ENCODE results near the gene NSG2. TPM values are rescaled to one million over a fixed set of nuclear protein-coding genes. Genes with fewer than 3 reads are reported as not detected.

The NSG2 gene
- polyA plus RNA-seq, 1 donor from 2014 or later, result not detected

DNA sequence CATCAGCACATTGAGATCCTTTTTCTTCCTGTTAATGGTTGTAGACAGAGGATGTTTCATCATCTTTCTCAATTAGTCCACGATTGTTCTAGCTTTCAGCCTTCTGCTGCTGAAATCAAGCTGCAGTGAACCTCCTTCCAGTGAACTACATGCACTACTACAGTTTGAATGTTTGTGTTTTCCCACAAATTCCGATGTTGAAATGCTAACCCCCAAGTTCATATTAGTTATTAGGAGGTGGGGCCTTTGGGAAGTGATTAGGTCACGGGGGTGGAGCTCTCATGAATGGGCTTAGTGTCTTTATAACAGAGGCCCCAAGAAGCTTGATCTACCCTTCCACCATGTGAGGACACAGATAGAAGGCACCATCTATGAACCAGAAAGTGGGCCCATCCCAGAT, 32.9 kb downstream of the NSG2 start:
- H3K27ac Mint-ChIP-seq, result no peak overlapping the region
- H3K9me3 Mint-ChIP-seq, result peaks cover 0 to 2% (median 0%) of the 10 kb centered on the region in 3 donors
- peaks cover 0 to 2% (median 0%) of the 10 kb centered on the region in 3 donors for H3K4me1 Mint-ChIP-seq
- H3K27me3 Mint-ChIP-seq, result peaks cover 4% of the 10 kb centered on the region
- H3K4me3 Mint-ChIP-seq, result no peak overlapping the region
- H3K36me3 Mint-ChIP-seq, result peaks cover 1% of the 10 kb centered on the region

DNA sequence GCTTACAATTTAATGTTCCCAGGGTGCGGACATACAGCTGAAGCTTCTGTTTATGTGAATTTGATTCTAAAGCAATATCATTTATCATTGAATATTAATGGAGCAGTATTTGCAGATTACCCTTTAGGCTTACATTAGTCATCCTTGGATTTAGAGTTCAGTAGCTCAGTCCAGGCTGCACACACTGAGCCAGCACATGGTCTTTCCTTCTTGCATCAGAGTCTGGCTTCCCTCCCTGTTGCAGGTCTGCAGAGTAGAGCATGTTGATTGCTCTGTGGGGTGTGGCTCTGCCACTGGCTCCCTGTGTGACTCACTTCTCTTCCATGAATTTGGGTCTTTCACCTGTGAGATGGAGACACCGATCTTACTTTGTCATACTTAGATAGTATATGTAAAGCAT, 36.8 kb downstream of the NSG2 start:
- H3K36me3 Mint-ChIP-seq, result peaks cover 1% of the 10 kb centered on the region
- no peak overlapping the region for H3K4me3 Mint-ChIP-seq
- peaks cover 0 to 4% (median 2%) of the 10 kb centered on the region in 3 donors for H3K4me1 Mint-ChIP-seq
- no peak overlapping the region for H3K27ac Mint-ChIP-seq
- peaks cover 0 to 2% (median 0%) of the 10 kb centered on the region in 3 donors for H3K9me3 Mint-ChIP-seq
- H3K27me3 Mint-ChIP-seq, result peaks cover 3% of the 10 kb centered on the region

GRCh38 chr5:174083056-174083827, 37.7 kb downstream of the NSG2 start:
- peaks cover 3% of the 10 kb centered on the region for H3K27me3 Mint-ChIP-seq

DNA sequence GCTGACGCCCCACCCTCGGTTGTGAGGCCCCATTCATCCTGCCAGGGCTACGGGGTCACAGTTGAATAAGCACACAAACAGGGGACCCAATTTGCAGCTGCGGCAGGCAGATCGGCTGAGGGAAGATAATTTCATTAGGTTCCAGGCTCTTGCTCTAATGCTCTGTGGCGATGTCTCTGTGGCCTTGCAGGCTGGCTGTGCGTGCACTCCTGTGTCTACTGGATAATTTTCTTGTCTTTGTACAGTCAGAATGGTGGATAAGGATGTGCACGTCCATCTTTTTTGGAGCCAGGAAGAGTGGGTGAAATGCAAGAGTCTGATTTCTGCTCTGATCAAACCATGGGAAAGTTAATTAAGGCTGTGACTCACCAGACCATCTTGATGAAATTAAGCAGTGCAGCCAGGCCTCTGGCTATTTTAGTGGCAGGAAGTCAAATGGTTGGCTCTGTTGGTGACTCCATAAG, 39.2 kb downstream of the NSG2 start:
- Mint-ChIP-seq H3K4me1 (peaks cover 0 to 4% (median 0%) of the 10 kb centered on the region in 3 donors), H3K27ac (no peak overlapping the region), H3K36me3 (peaks cover 1% of the 10 kb centered on the region), H3K27me3 (peaks cover 3% of the 10 kb centered on the region), H3K4me3 (no peak overlapping the region), H3K9me3 (peaks cover 0 to 2% (median 0%) of the 10 kb centered on the region in 3 donors)

More at GRCh38 chr5:174083056-174083827, 37.7 kb downstream of the NSG2 start:
- H3K4me3 Mint-ChIP-seq, result no peak overlapping the region
- no peak overlapping the region for H3K27ac Mint-ChIP-seq
- H3K36me3 Mint-ChIP-seq, result peaks cover 1% of the 10 kb centered on the region
- H3K4me1 Mint-ChIP-seq, result peaks cover 0 to 4% (median 2%) of the 10 kb centered on the region in 3 donors
- peaks cover 0 to 2% (median 0%) of the 10 kb centered on the region in 3 donors for H3K9me3 Mint-ChIP-seq

DNA sequence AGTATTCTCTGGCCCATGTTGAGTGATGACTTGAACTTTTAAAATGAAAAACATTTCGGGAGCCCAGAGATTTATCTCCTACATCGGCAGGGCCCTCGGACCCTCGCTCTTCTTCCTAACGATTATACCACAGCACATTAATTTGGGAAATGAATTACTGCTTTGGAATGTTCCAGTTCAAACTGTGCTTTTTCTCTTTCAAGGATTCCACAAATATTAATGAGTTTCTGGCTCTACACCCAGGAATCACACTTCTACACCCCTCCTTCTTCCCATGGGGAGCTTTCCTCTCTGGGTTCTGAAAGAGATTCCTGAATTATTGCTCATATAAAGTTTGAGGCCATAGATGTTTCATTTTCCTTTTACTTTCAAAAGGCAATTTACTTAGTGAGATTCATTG, 41.2 kb downstream of the NSG2 start:
- H3K4me1 Mint-ChIP-seq, result peaks cover 0 to 4% (median 0%) of the 10 kb centered on the region in 3 donors
- H3K4me3 Mint-ChIP-seq, result no peak overlapping the region
- H3K36me3 Mint-ChIP-seq, result no peaks in the 10 kb centered on the region

DNA sequence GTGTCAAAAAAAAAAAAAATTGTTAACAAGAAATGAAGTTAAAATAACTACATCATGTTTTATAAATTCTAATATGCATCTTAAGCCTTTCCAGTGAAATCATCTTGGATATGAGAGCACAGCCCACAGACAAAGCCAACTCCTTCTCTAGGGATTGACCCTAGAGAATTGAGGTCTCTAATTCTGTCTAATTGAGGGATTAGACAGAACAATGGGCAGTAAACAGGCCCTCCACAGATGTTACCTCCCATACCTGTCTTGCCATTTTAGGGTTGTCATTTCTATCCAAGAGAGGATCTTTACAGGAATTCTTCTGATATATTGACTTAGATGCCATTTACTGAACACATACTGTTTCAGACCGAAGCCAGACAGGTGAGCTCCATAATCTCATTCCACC, 42.3 kb downstream of the NSG2 start:
- peaks cover 4% of the 10 kb centered on the region for H3K27me3 Mint-ChIP-seq
- H3K4me1 Mint-ChIP-seq, result peaks cover 0 to 4% (median 0%) of the 10 kb centered on the region in 3 donors
- H3K36me3 Mint-ChIP-seq, result no peaks in the 10 kb centered on the region
- no peak overlapping the region for H3K4me3 Mint-ChIP-seq
- H3K9me3 Mint-ChIP-seq, result peaks cover 0 to 2% (median 0%) of the 10 kb centered on the region in 3 donors
- H3K27ac Mint-ChIP-seq, result no peak overlapping the region

More for the DNA sequence above, 41.2 kb downstream of the NSG2 start:
- Mint-ChIP-seq H3K9me3 (peaks cover 0 to 2% (median 2%) of the 10 kb centered on the region in 3 donors), H3K27ac (no peak overlapping the region), H3K27me3 (peaks cover 4% of the 10 kb centered on the region)

GRCh38 chr5:174090129-174090528, 44.6 kb downstream of the NSG2 start:
- H3K4me3 Mint-ChIP-seq, result no peak overlapping the region
- no peaks in the 10 kb centered on the region for H3K4me1 Mint-ChIP-seq
- peaks cover 1% of the 10 kb centered on the region for H3K27me3 Mint-ChIP-seq
- no peak overlapping the region for H3K27ac Mint-ChIP-seq
- H3K9me3 Mint-ChIP-seq, result peaks cover 0 to 2% (median 0%) of the 10 kb centered on the region in 3 donors
- H3K36me3 Mint-ChIP-seq, result no peaks in the 10 kb centered on the region

GRCh38 chr5:174093123-174093522, 47.6 kb downstream of the NSG2 start:
- Mint-ChIP-seq H3K9me3 (peaks cover 0 to 2% (median 0%) of the 10 kb centered on the region in 3 donors), H3K27ac (no peak overlapping the region), H3K4me3 (no peak overlapping the region), H3K4me1 (no peaks in the 10 kb centered on the region), H3K27me3 (peaks cover 1% of the 10 kb centered on the region), H3K36me3 (no peaks in the 10 kb centered on the region)

GRCh38 chr5:174094857-174095606, 49.5 kb downstream of the NSG2 start:
- Mint-ChIP-seq H3K9me3 (peaks cover 0 to 2% (median 0%) of the 10 kb centered on the region in 3 donors), H3K36me3 (peaks cover 3% of the 10 kb centered on the region), H3K4me1 (no peaks in the 10 kb centered on the region), H3K4me3 (no peak overlapping the region), H3K27me3 (peaks cover under 1% of the 10 kb centered on the region), H3K27ac (no peak overlapping the region)

- Mint-ChIP-seq H3K9me3 (no peaks in the 10 kb centered on the region), H3K4me3 (no peak overlapping the region)
Observed at GRCh38 chr5:174096619-174097018, 51.1 kb downstream of the NSG2 start.

DNA sequence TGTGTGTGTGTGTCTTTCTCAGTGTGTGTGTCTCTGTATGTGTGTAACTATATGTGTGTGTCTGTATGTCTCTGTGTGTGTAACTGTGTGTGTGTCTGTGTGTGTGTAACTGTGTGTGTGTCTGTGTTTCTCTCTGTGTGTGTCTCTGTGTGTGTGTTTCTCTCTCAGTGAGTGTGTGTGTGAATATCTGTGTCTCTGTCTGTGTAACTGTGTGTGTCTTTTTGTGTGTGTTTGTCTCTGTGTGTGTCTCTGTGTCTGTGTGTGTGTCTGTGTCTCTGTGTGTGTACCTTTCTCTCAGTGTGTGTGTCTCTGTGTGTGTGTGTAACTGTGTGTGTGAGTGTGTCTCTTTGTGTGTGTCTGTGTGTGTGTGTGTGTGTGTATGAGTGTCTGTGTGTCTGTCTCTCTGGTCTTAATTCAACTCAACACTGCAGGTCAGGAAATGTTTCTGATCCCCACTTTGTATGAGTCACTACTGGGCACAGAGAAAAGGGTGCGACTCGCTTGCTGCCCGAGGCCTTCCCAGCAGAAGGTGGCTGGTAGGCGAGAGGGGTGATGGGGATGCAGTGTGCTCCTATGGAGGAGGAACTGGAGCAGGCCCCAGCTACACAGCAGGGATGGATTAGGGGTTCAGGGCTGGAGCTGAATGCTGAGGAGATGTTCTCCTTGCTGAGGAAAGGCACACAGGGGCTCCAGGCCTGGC, 52.1 kb downstream of the NSG2 start:
- Mint-ChIP-seq H3K27ac (no peak overlapping the region), H3K36me3 (peaks cover 3% of the 10 kb centered on the region), H3K9me3 (peaks cover 0 to 5% (median 0%) of the 10 kb centered on the region in 3 donors), H3K4me1 (no peaks in the 10 kb centered on the region), H3K27me3 (no peaks in the 10 kb centered on the region), H3K4me3 (no peak overlapping the region)

More at GRCh38 chr5:174096619-174097018, 51.1 kb downstream of the NSG2 start:
- H3K27ac Mint-ChIP-seq, result no peak overlapping the region
- H3K4me1 Mint-ChIP-seq, result no peaks in the 10 kb centered on the region
- peaks cover 3% of the 10 kb centered on the region for H3K36me3 Mint-ChIP-seq
- no peaks in the 10 kb centered on the region for H3K27me3 Mint-ChIP-seq

- no peak overlapping the region for H3K4me3 Mint-ChIP-seq
- H3K27me3 Mint-ChIP-seq, result no peaks in the 10 kb centered on the region
- H3K36me3 Mint-ChIP-seq, result peaks cover 3% of the 10 kb centered on the region
- H3K9me3 Mint-ChIP-seq, result peaks cover 0 to 5% (median 0%) of the 10 kb centered on the region in 3 donors
- H3K4me1 Mint-ChIP-seq, result no peaks in the 10 kb centered on the region
- no peak overlapping the region for H3K27ac Mint-ChIP-seq
Observed at GRCh38 chr5:174098694-174099093, 53.2 kb downstream of the NSG2 start.

GRCh38 chr5:174100490-174100889, 55.0 kb downstream of the NSG2 start:
- H3K27ac Mint-ChIP-seq, result no peak overlapping the region
- H3K36me3 Mint-ChIP-seq, result peaks cover 3% of the 10 kb centered on the region
- H3K9me3 Mint-ChIP-seq, result peaks cover 0 to 5% (median 0%) of the 10 kb centered on the region in 3 donors
- H3K4me3 Mint-ChIP-seq, result no peak overlapping the region
- H3K27me3 Mint-ChIP-seq, result peaks cover 3% of the 10 kb centered on the region
- H3K4me1 Mint-ChIP-seq, result no peaks in the 10 kb centered on the region

DNA sequence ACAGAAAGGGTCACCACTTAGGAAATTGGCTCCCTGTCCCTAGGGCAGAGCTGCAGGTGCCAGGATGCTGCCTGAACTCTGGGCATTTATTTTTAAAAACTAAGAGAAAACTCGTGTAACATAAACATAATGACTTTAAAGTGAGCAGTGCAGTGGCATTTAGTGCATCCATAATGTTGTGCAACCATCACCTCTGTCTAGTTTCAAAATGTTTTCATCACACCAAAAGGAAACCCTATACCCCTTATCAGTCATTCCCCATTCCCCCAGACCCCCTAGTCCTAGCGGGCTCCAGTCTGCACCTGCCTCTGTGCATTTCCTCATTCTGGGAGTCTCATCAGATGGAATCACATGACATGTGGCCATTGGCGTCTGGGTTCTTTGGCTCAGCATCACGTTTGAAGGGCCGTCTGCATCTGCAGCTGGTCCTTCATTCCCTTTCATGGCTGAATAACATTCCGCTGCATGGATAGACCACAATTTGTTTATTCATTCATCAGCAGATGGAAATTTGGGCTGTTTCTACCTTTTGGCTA, 55.8 kb downstream of the NSG2 start:
- Mint-ChIP-seq H3K4me3 (no peak overlapping the region), H3K27ac (no peak overlapping the region), H3K36me3 (peaks cover 3% of the 10 kb centered on the region), H3K9me3 (peaks cover 0 to 5% (median 0%) of the 10 kb centered on the region in 3 donors), H3K4me1 (no peaks in the 10 kb centered on the region), H3K27me3 (peaks cover 3% of the 10 kb centered on the region)
